Stimulated activated CD8-positive, alpha-beta memory T cell treated with anti-CD3 and anti-CD28 coated beads, Interleukin-4, amount 100 ng/mL, for 1 hour (primary cell): ENCODE results near the gene CFAP97.

Experiments used
- DNase-seq, 2 donors: peaks; one replicate each; pipeline ENCODE4 v3.0.0-alpha.2; 2020; ENCODE audit warnings: low read depth in 2 of 2, low spot score in 1 of 2

Gene CFAP97

GRCh38 chr4:185110375-185110823 lies 93.4 kb downstream of the CFAP97 start:
- no peak for DNase-seq

- DNase-seq, result no peak
Observed at GRCh38 chr4:185109736-185110135, 94.1 kb downstream of the CFAP97 start.
